GM18907 (cell line): ENCODE measurements around the gene RNF13.
"Not testable (repeated sequence)": the region's sequence is repeated elsewhere in the genome, so short reads cannot be mapped to it uniquely, and the experiment has no call there.

ENCODE experiments used
- ATAC-seq: cut with Tn5 transposase; IDR thresholded peaks from one replicate; pipeline ENCODE4 v1.9.1; 2021; ENCODE audit warnings: mild to moderate bottlenecking, moderate library complexity; ENCODE audit not compliant: unreplicated experiment

RNF13 gene

DNA sequence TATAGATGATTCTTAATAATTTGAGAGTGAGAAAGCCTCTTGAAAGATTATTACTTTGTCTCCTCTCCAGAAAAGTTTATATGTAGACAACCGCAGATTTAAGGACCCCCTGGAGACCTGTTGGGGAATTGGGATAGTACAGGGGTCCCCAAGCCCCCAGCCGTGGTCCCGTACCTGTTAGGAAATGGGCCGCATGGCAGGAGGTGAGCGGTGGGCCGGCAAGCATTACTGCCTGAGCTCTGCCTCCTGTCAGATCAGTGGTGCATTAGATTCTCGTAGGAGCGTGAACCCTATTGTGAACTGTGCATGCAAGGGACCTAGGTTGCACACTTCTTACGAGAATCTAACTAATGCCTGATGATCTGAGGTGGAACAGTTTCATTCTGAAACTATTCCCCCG lies 79.4 kb downstream of the RNF13 start:
- ATAC-seq = no peak

GRCh38 chr3:149894205-149894604 lies 81.2 kb downstream of the RNF13 start:
- ATAC-seq = no peak

DNA sequence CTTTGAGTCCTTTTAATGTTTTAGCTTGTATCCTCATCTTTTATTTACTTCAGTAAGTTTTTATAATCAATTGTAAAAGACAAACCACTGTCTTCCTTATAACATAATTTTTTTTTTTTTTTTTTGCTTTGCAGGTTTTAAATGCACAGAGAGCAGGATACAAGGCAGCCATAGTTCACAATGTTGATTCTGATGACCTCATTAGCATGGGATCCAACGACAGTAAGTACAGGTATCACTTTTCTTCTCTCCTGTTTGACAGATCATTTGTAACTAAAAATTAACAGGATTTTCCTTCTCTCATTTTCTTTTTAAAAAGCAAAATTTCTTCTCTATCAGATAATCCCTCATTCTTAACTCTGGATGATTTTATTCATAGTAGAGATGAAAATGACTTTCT lies 82.3 kb downstream of the RNF13 start:
- no peak for ATAC-seq

- no peak for ATAC-seq
Observed at GRCh38 chr3:149895769-149896168, 82.8 kb downstream of the RNF13 start.

DNA sequence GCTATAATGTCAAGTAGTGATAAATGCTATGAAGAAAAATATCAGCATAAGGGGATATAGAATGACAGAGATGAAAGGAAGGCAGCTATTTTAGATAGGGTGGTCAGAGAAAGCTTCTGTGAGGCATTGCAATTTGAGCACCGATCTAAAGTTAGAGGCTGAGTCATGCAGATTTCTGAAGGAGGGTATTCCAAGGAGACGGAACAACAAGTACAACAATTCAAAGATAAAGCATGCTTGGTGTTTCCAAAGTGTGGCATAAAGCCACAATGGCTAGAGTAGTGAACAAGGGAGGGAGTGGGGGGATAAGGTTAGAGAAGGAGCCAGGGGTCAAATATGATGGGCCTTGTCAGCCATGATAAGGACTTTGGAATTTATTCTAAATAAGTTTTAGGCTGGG lies 85.8 kb downstream of the RNF13 start:
- ATAC-seq = no peak

DNA sequence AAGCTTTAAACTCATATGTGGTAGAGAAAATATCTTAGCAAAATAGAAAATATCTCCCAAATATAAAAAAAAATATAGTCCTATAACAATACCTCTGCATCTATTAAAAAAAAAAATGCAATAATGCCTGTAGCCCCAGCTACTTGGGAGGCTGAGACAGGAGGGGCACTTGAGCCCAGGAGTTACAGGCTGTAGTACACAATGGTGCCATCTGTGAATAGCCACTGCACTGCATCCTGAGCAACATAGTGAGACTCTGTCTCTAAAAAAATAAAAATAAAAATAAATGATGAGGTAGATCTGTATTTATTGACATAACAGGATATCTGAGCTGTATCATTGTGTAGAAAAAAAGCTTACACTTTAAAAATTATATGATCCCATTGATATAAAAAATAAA lies 87.3 kb downstream of the RNF13 start:
- ATAC-seq = no peak

GRCh38 chr3:149901770-149902169 lies 88.8 kb downstream of the RNF13 start:
- ATAC-seq = no peak

DNA sequence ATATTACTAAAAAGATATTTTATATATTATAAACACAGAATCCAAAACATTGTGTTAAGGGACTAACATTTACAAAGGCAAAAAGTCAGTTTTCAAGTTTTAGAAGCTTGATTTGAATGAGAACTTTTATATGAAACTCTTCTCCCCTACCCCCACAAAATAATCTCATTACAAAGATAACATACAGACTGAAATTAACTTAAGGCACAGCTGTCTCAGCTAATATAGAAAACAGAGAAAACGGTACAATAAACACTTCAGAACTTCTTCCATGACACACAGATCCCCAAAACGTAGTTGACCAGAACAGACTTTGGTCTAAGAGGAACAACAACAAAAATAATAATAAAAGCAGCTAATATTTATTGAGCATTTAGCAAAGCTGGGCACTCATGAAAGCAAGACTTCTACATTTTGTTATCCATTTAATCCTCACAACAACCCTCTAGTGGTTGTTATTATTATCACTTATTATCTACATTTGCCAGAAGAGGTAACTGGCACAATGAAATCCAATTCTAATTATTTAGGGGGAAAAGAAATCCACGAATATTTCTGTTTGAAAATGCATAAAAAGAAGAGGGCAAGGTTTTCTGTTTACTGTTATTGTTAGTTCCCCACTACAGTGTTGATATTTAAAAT lies 89.6 kb downstream of the RNF13 start:
- ATAC-seq = no peak

DNA sequence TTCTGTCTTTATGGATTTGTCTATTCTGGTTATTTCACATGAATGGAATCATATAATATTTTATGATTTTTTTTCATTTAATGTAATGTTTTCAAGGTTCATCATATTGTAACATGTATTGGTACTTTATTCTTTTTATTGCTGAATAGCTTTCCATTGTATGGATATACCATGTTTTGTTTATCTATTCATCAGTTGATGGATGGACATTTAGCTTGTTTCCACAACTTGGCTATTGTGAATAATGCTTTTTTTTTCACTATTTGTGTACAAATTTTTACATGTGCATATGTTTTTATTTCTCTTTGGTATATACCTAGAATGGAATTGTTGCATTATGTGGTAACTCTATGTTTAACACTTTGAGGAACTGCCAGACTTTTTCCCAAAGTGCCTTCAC lies 93.0 kb downstream of the RNF13 start:
- no peak for ATAC-seq

DNA sequence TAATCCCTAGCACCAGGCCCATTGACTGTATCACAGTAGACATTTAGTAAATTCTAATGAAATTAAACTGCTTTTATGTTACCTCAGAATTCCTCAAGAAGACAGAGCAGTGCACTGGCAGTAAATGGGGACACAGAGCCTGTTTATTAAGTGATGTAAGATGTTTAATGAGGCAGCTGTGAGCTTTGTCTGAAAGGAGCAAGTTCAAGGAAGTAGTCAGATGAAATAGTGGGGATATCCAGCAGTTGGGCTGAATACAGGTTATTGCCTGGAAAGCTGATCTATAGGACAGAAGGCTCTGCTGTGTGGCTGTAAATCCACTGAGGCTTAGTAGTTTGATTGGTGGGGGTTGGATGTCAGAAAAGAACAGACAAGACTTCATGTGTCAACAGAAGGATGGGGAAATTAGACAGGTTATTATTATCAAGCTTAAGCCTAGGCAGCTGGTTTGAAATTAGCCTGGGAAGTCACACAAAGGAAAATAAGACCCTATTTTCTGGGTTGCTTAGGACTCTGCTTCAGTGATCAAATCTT lies 95.5 kb downstream of the RNF13 start:
- ATAC-seq = no peak

- no peak for ATAC-seq
Observed at GRCh38 chr3:149909923-149910322, 96.9 kb downstream of the RNF13 start.

DNA sequence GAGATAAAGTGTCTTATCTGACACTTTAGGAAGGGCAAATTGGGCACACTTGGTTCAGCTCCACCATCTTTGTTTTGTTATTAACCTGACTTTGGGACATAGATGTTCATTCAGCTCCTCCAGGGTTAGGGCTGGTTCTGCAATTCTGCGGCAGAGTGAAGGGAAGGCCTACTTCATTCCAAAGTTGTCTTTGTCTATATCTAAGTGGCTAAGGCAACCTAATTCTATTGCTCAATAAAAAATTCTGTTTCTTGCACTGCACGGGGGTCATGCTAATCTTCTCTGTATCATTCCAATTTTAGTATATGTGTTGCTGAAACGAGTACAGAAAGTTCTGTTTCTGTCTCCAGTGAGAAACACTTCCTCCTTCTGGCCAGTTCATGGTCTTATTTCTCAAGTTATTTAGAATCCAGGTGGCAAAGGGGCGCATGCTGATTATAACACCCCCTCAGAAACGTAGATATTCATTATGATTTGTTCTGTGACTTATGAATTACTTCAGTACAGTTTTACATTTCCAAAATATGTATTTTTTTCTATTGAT lies 104.2 kb downstream of the RNF13 start:
- no peak for ATAC-seq

- ATAC-seq = no peak
Observed at GRCh38 chr3:149919509-149919908, 106.5 kb downstream of the RNF13 start.

DNA sequence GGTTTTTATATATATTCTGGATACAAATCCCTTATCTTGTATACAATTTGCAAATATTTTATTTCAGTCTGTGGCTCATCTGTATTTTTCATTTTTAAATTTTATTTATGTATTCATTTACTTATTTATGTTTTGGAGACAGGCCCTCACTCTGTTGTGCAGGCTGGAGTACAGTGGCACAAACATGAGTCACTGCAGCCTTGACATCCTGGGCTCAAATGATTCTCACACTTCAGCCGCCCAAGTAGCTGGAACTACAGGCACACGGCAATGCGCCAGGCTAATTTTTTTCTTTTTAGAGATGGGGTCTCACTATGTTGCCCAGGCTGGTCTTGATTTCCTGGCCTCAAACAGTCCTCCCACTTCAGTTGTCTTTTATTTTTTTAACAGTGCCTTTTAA lies 107.1 kb downstream of the RNF13 start:
- no peak for ATAC-seq

- ATAC-seq = no peak
Observed at GRCh38 chr3:149933008-149933407, 120.0 kb downstream of the RNF13 start.

- ATAC-seq = no peak
Observed at GRCh38 chr3:149933858-149934257, 120.8 kb downstream of the RNF13 start.

DNA sequence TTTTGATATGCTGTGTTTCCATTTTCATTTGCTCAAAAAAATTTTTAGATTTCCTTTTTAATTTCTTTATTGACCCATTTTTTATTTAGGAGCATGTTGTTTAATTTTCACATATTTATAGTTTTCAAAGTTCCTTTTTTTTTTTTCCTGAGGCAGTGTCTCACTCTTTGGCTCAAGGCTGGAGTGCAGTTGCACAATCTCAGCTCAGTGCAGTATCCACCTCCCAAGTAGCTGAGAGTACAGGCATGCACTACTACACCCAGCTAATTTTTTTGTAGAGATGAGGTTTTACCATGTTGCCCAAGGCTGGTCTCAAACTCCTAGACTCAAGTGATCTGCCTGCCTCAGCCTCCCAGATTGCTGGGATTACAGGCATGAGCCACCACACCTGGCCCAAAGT lies 121.5 kb downstream of the RNF13 start:
- no peak for ATAC-seq

- peak; percentile 78 for ATAC-seq
Observed at GRCh38 chr3:149936812-149937230, 123.8 kb downstream of the RNF13 start.

GRCh38 chr3:149938392-149939055 lies 125.5 kb downstream of the RNF13 start:
- ATAC-seq = not testable (repeated sequence)

- no peak for ATAC-seq
Observed at GRCh38 chr3:149941186-149941585, 128.2 kb downstream of the RNF13 start.

GRCh38 chr3:149941946-149942345 lies 128.9 kb downstream of the RNF13 start:
- ATAC-seq = no peak

- no peak for ATAC-seq
Observed at GRCh38 chr3:149942409-149942808, 129.4 kb downstream of the RNF13 start.
